ENCODE measurements around the gene CCDC88C. TPM values are rescaled to one million over a fixed set of nuclear protein-coding genes. Genes with fewer than 3 reads are reported as not detected.

The CCDC88C gene
- total RNA-seq, 1 experiment from 2014 or later: 19.7 TPM

- DNase-seq: no peak
- intact Hi-C loops (cut with micrococcal nuclease): no loop called here
- POLR2A ChIA-PET (ENCODE audit: unreplicated experiment): no interaction called here
- TF ChIP-seq, protein P1, sequence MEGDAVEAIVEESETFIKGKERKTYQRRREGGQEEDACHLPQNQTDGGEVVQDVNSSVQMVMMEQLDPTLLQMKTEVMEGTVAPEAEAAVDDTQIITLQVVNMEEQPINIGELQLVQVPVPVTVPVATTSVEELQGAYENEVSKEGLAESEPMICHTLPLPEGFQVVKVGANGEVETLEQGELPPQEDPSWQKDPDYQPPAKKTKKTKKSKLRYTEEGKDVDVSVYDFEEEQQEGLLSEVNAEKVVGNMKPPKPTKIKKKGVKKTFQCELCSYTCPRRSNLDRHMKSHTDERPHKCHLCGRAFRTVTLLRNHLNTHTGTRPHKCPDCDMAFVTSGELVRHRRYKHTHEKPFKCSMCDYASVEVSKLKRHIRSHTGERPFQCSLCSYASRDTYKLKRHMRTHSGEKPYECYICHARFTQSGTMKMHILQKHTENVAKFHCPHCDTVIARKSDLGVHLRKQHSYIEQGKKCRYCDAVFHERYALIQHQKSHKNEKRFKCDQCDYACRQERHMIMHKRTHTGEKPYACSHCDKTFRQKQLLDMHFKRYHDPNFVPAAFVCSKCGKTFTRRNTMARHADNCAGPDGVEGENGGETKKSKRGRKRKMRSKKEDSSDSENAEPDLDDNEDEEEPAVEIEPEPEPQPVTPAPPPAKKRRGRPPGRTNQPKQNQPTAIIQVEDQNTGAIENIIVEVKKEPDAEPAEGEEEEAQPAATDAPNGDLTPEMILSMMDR (conservative IDR thresholded peaks at IDR 0.05; ENCODE audit: low read depth, low read length): no peak
- TF ChIP-seq EZH2phosphoT487 (IDR thresholded peaks at IDR 0.05; ENCODE audit: borderline replicate concordance, low read length): no peak
- TF ChIP-seq EZH2 (IDR thresholded peaks at IDR 0.05; ENCODE audit: low read length, unreplicated experiment): no peak
- no peak overlapping the region for H3K27ac ChIP-seq (ENCODE audit: low read length)
- peak overlapping the region; percentile 53; the same call in 1 of the 2 replicates for H3K9ac ChIP-seq (ENCODE audit: low read length)
- CTCF ChIA-PET: no interaction called here
- H3K9me3 ChIP-seq (ENCODE audit: low read length): no peaks in the 10 kb centered on the region
- H3K9me2 ChIP-seq (replicated peaks; ENCODE audit: low read length): no peaks in the 10 kb centered on the region
- H3K36me3 ChIP-seq (ENCODE audit: low read depth, low read length): no peaks in the 10 kb centered on the region
- peak overlapping the region; percentile 88 for H3K4me2 ChIP-seq (ENCODE audit: low read length)
- peak overlapping the region; percentile 87 for H2AFZ ChIP-seq (ENCODE audit: low read length)
- BruUV-seq (replicated peaks): no TSS peak
- H3K27me3 ChIP-seq (ENCODE audit: low read length): no peaks in the 10 kb centered on the region
- H3K4me3 ChIP-seq (ENCODE audit: low read length): peak overlapping the region; percentile 71
- no peak for ATAC-seq
- H3F3A ChIP-seq (ENCODE audit: low read length, unreplicated experiment): no peaks in the 10 kb centered on the region
- no peaks in the 10 kb centered on the region for H4K20me1 ChIP-seq (ENCODE audit: low read length)
- no peaks in the 10 kb centered on the region for H3K79me2 ChIP-seq (ENCODE audit: low read length)
- H3K4me1 ChIP-seq (ENCODE audit: insufficient read depth, low read length): peaks cover 19% of the 10 kb centered on the region
These were observed 163.8 kb downstream of the CCDC88C start for GRCh38 chr14:91253795-91254323.

DNA sequence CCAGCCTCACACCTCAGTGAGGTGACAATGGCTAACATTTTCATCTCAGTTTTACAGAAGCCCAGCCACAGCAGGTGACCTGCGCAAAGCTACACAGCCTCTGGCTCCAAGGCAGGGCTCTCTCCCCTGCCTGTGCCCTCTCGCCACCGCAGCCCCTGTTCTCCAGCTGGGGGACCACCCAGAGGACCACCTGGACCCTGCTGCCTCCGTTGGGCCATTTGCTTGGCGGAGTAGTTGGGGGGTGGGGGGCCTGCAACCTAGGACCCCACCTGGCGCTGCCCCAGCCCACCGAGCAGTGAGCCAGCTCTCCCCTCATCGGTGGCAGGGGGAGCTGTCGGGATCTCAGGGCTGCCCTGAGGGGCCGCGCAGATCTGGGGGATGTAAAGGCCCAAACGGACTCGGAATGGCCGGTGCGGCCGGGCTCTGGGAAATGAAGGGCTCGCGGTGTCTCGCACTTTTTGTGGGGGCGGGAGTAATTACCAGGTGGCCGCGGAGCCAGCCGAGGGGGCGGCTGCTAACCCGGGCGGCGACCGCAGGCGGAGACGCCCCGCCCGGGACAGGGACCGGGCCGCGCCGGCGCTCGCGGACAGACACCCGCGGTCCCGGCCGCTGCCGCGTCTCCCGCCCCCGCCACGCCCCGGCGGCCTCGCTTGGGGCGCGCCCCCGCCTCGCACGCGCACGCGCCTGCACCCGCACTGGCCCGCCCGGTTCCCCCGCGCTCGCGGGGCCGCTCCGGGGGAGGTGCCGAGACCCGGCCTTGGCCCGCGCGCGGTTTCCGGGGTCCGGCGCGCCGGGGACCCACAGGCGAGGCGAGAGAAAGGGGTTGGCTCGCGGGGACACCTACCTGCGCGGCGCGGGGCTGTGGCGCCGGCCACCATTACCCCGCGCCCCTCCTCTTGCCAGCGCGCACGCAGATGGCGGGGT, 164.5 kb downstream of the CCDC88C start:
- H2AFZ ChIP-seq (ENCODE audit: low read length): peak overlapping the region; percentile 91
- BruUV-seq (replicated peaks): TSS peak; percentile 24
- ATAC-seq: peak; percentile 48
- H3K27me3 ChIP-seq (ENCODE audit: low read length): no peaks in the 10 kb centered on the region
- H3K9ac ChIP-seq (ENCODE audit: low read length): peak overlapping the region; percentile 53
- peak overlapping the region; percentile 71 for H3K4me3 ChIP-seq (ENCODE audit: low read length)
- intact Hi-C loops (cut with micrococcal nuclease): no loop called here
- no peaks in the 10 kb centered on the region for H3K79me2 ChIP-seq (ENCODE audit: low read length)
- no peaks in the 10 kb centered on the region for H4K20me1 ChIP-seq (ENCODE audit: low read length)
- no peak for TF ChIP-seq EZH2phosphoT487 (IDR thresholded peaks at IDR 0.05; ENCODE audit: borderline replicate concordance, low read length)
- TF ChIP-seq EZH2 (IDR thresholded peaks at IDR 0.05; ENCODE audit: low read length, unreplicated experiment): no peak
- TF ChIP-seq, protein P1 (conservative IDR thresholded peaks at IDR 0.05; ENCODE audit: low read depth, low read length): no peak
- peak; percentile 33 for DNase-seq
- H3F3A ChIP-seq (ENCODE audit: low read length, unreplicated experiment): no peaks in the 10 kb centered on the region
- ChIA-PET POLR2A (ENCODE audit: unreplicated experiment) (no interaction called here), CTCF (interaction anchor here (0.7 to 1.1 kb wide), 2 partner anchors 60 to 76 kb away, joined by 3 to 10 read pairs; no protein-coding TSS in a partner anchor)
- no peaks in the 10 kb centered on the region for H3K9me3 ChIP-seq (ENCODE audit: low read length)
- no peaks in the 10 kb centered on the region for H3K9me2 ChIP-seq (replicated peaks; ENCODE audit: low read length)
- H3K36me3 ChIP-seq (ENCODE audit: low read depth, low read length): no peaks in the 10 kb centered on the region
- no peak overlapping the region for H3K27ac ChIP-seq (ENCODE audit: low read length)
- peaks cover 19% of the 10 kb centered on the region for H3K4me1 ChIP-seq (ENCODE audit: insufficient read depth, low read length)
- H3K4me2 ChIP-seq (ENCODE audit: low read length): peak overlapping the region; percentile 89

All from PC-3 (cell line).